Activated CD8-positive, alpha-beta T cell treated with anti-CD3 and anti-CD28 coated beads for 36 hours (primary cell): ENCODE results near the gene SEPTIN14. TPM values are rescaled to one million over a fixed set of nuclear protein-coding genes. Genes with fewer than 3 reads are reported as not detected.
"Not testable (repeated sequence)": the region's sequence is repeated elsewhere in the genome, so short reads cannot be mapped to it uniquely, and the experiment has no call there.

ENCODE experiments used
- ATAC-seq: fragments of 200-7000 bp; cut with Tn5 transposase; one replicate; pipeline ENCODE4 v1.10.0; 2021; ENCODE audit warnings: mild to moderate bottlenecking, moderate library complexity
- CTCF ChIA-PET: fragments of 350-600 bp; sonication (Branson Sonifier 250); formaldehyde crosslinking; loops from one replicate; lab custom pipeline; 2021; ENCODE audit warnings: antibody characterized with exemption; lab: Charles Lee
- POLR2A ChIA-PET: fragments of 350-600 bp; sonication (Branson Sonifier 250); formaldehyde crosslinking; loops from one replicate; lab custom pipeline; 2021; ENCODE audit warnings: antibody characterized with exemption; lab: Charles Lee
- DNase-seq: peaks from one replicate; pipeline ENCODE4 v3.0.0-alpha.2; 2020
- H3K27ac Mint-ChIP-seq: one replicate; pipeline ENCODE4 v1.8.0; 2021; ENCODE audit warnings: mild to moderate bottlenecking, mixed read lengths
- H3K27me3 Mint-ChIP-seq: one replicate; pipeline ENCODE4 v1.8.0; 2021; ENCODE audit warnings: mixed read lengths
- H3K36me3 Mint-ChIP-seq: one replicate; pipeline ENCODE4 v1.8.0; 2021; ENCODE audit warnings: low read depth, mixed read lengths
- H3K4me1 Mint-ChIP-seq: one replicate; pipeline ENCODE4 v1.8.0; 2021; ENCODE audit warnings: low read depth, mixed read lengths
- H3K4me3 Mint-ChIP-seq: one replicate; pipeline ENCODE4 v1.8.0; 2021; ENCODE audit warnings: mild to moderate bottlenecking, moderate library complexity, mixed read lengths
- H3K9me3 Mint-ChIP-seq: one replicate; pipeline ENCODE4 v1.8.0; 2021; ENCODE audit warnings: mixed read lengths
- intact Hi-C: fragments of 100-400 bp; cut with micrococcal nuclease; formaldehyde crosslinking; loops from one replicate; pipeline ENCODE4 v1.10.0; 2022
- total RNA-seq, 2 experiments: library from RNA; stranded (reverse); gene quantifications; one replicate each; pipeline ENCODE4 v1.2.3, GENCODE V29; 2021
- TF ChIP-seq, protein P1 (sequence below): fragments of 200-600 bp; IDR thresholded peaks from one replicate; pipeline ENCODE4 v1.8.0; 2022; ENCODE audit warnings: antibody characterized with exemption, mild to moderate bottlenecking

The SEPTIN14 gene
- total RNA-seq, 2 experiments from 2014 or later: not detected

DNA sequence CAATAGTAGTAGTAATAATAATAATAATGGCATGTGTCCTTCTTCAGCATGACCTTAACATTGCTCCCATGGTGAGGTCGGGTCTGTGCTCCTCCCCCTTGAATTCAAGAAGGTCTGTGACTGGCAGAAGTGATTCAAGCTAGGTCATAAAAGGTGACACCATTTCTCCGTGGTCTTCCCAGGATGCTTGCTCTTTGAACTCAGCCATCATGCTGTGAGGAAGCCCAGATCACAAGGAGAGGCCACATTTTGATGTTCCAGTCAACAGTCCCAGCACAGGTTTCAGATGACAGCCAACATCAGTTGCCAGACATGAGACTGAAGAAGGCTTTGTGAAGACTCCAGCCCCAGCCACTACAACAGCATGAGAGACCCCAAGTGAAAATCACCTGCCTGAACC, 83.9 kb downstream of the SEPTIN14 start:
- no peaks in the 10 kb centered on the region for H3K4me1 Mint-ChIP-seq
- ChIA-PET CTCF (no interaction called here), POLR2A (no interaction called here)
- H3K36me3 Mint-ChIP-seq: no peaks in the 10 kb centered on the region
- H3K27ac Mint-ChIP-seq: no peak overlapping the region
- no peak overlapping the region for H3K4me3 Mint-ChIP-seq
- DNase-seq: no peak
- no peaks in the 10 kb centered on the region for H3K9me3 Mint-ChIP-seq
- ATAC-seq: no peak
- TF ChIP-seq, protein P1, sequence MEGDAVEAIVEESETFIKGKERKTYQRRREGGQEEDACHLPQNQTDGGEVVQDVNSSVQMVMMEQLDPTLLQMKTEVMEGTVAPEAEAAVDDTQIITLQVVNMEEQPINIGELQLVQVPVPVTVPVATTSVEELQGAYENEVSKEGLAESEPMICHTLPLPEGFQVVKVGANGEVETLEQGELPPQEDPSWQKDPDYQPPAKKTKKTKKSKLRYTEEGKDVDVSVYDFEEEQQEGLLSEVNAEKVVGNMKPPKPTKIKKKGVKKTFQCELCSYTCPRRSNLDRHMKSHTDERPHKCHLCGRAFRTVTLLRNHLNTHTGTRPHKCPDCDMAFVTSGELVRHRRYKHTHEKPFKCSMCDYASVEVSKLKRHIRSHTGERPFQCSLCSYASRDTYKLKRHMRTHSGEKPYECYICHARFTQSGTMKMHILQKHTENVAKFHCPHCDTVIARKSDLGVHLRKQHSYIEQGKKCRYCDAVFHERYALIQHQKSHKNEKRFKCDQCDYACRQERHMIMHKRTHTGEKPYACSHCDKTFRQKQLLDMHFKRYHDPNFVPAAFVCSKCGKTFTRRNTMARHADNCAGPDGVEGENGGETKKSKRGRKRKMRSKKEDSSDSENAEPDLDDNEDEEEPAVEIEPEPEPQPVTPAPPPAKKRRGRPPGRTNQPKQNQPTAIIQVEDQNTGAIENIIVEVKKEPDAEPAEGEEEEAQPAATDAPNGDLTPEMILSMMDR: no peak
- no peaks in the 10 kb centered on the region for H3K27me3 Mint-ChIP-seq
- intact Hi-C loops: no loop called here

DNA sequence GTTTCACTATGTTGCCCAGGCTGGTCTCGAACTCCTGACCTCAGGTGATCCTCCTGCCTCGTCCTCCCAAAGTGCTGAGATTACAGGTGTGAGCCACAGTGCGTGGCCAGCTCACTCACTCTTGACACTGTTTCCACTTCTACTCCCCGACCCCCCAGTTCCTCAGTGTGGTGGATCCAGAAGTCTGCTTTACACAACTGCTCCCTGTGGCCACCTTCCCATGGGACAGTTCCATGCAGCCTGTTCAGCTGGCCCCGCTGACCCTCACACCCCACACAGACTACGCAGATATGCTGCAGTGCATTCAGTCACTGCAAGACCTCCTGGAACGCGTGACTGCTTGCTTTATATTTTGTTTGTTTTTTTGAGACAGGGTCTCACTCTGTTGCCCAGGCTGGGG, 86.4 kb downstream of the SEPTIN14 start:
- intact Hi-C loops: no loop called here

DNA sequence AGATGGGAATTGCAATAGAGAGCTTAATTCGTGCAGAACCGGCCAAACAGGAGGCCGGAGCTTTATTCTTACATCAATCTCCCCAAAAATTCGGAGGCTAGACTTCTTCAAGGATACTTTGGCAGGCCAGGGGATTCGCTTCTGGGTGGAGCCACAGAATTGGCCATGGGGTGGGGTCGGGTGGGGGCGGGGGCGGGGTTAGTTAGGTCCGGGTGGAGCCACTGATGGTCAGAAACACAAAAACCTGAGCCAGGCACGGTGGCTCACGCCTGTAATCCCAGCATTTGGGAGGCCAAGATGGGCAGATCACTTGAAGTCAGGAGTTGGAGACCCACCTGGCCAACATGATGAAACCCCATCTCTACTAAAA, 87.5 kb downstream of the SEPTIN14 start:
- TF ChIP-seq, protein P1: no peak

More for the DNA sequence above, 86.4 kb downstream of the SEPTIN14 start:
- H3K27ac Mint-ChIP-seq: no peak overlapping the region
- DNase-seq: no peak
- ChIA-PET CTCF (no interaction called here), POLR2A (no interaction called here)
- ATAC-seq: no peak
- H3K4me3 Mint-ChIP-seq: no peak overlapping the region
- no peaks in the 10 kb centered on the region for H3K4me1 Mint-ChIP-seq
- H3K27me3 Mint-ChIP-seq: no peaks in the 10 kb centered on the region
- TF ChIP-seq, protein P1: no peak
- no peaks in the 10 kb centered on the region for H3K36me3 Mint-ChIP-seq
- no peaks in the 10 kb centered on the region for H3K9me3 Mint-ChIP-seq

DNA sequence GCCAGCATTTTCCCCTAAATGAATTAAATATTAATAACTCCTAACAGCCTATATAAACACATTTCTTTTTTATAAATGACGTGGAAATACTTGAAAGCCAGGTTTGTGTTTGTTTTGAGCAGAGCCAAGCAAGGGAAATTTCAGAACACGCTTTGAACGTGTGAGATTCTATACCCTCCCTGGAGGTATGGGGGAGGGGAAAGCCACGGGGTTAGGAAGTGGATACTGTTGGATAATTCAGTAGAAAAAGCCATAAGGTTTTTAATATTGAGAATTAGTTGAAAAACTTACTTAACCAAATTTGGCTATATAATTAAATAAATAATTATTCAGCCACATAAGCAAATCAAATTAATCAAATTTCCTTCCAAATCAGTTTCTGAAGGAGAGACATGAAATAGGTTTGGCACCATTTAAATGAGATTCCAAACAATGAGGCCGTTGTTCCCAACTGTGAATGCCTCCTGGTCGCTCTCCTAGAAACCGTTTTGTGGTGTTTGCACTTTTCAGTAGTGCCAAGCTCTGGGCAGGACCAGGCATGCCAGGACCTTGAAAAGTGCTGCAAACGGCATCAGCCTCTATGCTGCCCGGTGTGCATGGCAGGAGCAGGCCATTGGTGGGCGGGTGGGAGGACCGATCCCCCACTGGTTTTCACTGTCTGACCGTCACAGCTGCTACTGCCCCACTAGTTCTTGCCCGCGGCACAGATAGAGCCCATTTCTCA, 88.1 kb downstream of the SEPTIN14 start:
- Mint-ChIP-seq H3K4me1 (no peaks in the 10 kb centered on the region), H3K27ac (no peak overlapping the region), H3K27me3 (no peaks in the 10 kb centered on the region), H3K36me3 (no peaks in the 10 kb centered on the region), H3K4me3 (no peak overlapping the region), H3K9me3 (no peaks in the 10 kb centered on the region)
- ChIA-PET CTCF (no interaction called here), POLR2A (no interaction called here)
- ATAC-seq (no peak), DNase-seq (no peak)
- intact Hi-C loops: no loop called here
- TF ChIP-seq, protein P1: no peak

More for the DNA sequence above, 87.5 kb downstream of the SEPTIN14 start:
- intact Hi-C loops: no loop called here
- Mint-ChIP-seq H3K9me3 (no peaks in the 10 kb centered on the region), H3K4me1 (no peaks in the 10 kb centered on the region), H3K27me3 (no peaks in the 10 kb centered on the region), H3K27ac (no peak overlapping the region), H3K4me3 (no peak overlapping the region), H3K36me3 (no peaks in the 10 kb centered on the region)
- ATAC-seq (no peak), DNase-seq (no peak)
- ChIA-PET CTCF (no interaction called here), POLR2A (no interaction called here)

DNA sequence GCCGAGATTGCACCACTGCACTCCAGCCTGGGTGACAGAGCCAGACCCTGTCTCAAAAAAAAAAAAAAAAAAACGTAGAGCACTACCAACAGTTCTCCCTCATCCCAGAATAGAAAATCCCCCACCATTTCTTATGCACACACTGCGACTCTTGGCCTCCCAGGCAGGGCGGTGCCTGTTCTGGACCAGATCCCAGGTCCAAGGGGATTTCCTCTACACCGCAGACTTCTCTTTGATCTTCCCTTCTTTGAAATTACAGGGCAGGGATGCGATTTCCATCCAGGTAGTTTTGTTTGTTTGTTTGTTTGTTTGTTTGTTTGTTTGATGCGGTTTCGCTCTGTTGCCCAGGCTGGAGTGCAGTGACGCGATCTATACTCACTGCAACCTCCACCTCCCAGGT, 91.8 kb downstream of the SEPTIN14 start:
- no peaks in the 10 kb centered on the region for H3K9me3 Mint-ChIP-seq
- ATAC-seq (no peak), DNase-seq (no peak)
- no peak overlapping the region for H3K27ac Mint-ChIP-seq
- CTCF ChIA-PET: no interaction called here
- H3K4me3 Mint-ChIP-seq: no peak overlapping the region
- H3K4me1 Mint-ChIP-seq: no peaks in the 10 kb centered on the region
- H3K36me3 Mint-ChIP-seq: no peaks in the 10 kb centered on the region
- intact Hi-C loops: no loop called here
- TF ChIP-seq, protein P1: no peak
- no peaks in the 10 kb centered on the region for H3K27me3 Mint-ChIP-seq
- POLR2A ChIA-PET: no interaction called here

DNA sequence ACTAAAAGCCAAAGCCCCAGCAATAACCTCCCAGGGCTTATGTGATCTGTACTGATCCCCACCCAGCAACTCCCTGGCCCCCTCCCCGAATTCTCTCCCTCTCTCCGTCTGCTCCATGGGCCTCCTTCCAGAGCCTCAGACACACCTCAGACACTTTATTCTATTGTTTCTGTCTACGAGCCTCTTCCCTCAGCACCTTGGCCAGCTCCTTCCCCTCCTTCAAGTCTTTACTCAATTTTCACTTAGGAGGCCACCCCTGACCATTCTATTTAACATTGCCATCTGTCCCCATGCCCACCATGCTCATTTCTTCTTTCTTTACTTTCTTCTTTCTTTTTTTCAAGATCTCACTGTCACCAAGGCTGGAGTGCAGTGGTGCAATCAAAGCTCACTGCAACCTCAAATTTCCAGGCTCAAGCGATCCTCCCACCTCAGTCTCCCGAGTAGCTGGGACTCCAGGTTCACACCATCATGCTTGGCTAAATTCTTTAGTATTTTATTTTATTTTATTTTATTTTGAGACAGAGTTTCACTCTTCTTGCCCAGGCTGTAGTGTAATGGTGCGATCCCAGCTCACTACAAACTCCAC, 109.2 kb downstream of the SEPTIN14 start:
- CTCF ChIA-PET, H3K4me1 Mint-ChIP-seq, H3K36me3 Mint-ChIP-seq, H3K27ac Mint-ChIP-seq, POLR2A ChIA-PET, ATAC-seq, intact Hi-C loops, DNase-seq, H3K27me3 Mint-ChIP-seq, H3K4me3 Mint-ChIP-seq, H3K9me3 Mint-ChIP-seq: not testable (repeated sequence)

DNA sequence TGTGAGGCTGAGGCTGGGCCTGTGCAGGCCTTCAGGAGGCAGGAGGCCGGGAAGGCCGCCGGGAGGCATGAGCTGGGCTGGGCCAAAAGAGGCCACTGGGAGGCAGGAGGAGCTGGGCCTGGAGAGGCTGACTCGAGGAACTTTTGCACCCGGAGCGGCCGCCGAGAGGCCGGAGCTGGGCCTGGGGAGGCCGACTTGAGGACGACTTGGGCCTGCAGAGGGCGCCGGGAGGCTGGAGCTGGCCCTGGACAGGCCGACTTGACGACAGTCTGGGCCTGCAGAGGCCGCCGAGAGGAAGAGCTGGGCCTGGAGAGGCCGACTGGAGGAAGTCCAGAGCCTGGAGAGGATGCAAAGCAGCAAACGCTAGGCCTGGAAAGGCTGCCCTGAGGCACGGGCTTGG, 117.8 kb downstream of the SEPTIN14 start:
- H3K9me3 Mint-ChIP-seq, intact Hi-C loops, H3K27me3 Mint-ChIP-seq, CTCF ChIA-PET, POLR2A ChIA-PET, H3K4me3 Mint-ChIP-seq, DNase-seq, H3K4me1 Mint-ChIP-seq, ATAC-seq, H3K27ac Mint-ChIP-seq, H3K36me3 Mint-ChIP-seq: not testable (repeated sequence)
